Prostate gland (tissue), 2 donors: ENCODE data around the gene SMIM36. TPM values are rescaled to one million over a fixed set of nuclear protein-coding genes. Genes with fewer than 3 reads are reported as not detected.
"Not testable (repeated sequence)": the region's sequence is repeated elsewhere in the genome, so short reads cannot be mapped to it uniquely, and the experiment has no call there.

ENCODE experiments used
- DNase-seq: peaks from one replicate; pipeline ENCODE4 v3.0.0-alpha.2; 2019; ENCODE audit warnings: low spot score
- H3K27ac ChIP-seq, 2 donors: fragments of 200-600 bp; sonication (generic); 2 replicates each; pipeline ENCODE4 v1.5.1; 2017 to 2019
- H3K27me3 ChIP-seq: fragments of 200-600 bp; sonication (generic); replicated peaks from 2 replicates; pipeline ENCODE4 v1.5.1; 2019; ENCODE audit not compliant: insufficient read depth
- H3K36me3 ChIP-seq, 2 donors: fragments of 200-600 bp; sonication (generic); 1 replicate in 1 of 2; 2 replicates in 1 of 2; pipeline versions ENCODE4 v1.5.1 to v1.8.1; 2017 to 2019
- H3K4me1 ChIP-seq: fragments of 200-600 bp; sonication (generic); replicated peaks from 2 replicates; pipeline ENCODE4 v1.5.1; 2019
- H3K4me3 ChIP-seq, 2 donors: fragments of 200-600 bp; sonication (generic); 2 replicates each; pipeline ENCODE4 v1.5.1; 2017 to 2019
- H3K9me3 ChIP-seq: fragments of 200-600 bp; sonication (generic); 2 replicates; pipeline ENCODE4 v1.5.1; 2017
- CTCF ChIP-seq, 4 experiments: fragments of 200-600 bp in 2 of 4; fragments of 450-650 bp in 2 of 4; sonication (generic) in 2 of 4; IDR thresholded peaks; 1 replicate in 3 of 4; 2 replicates in 1 of 4; pipeline ENCODE4 v1.5.1; 2016 to 2019; ENCODE audit warnings: antibody characterized with exemption in 4 of 4, mild to moderate bottlenecking in 2 of 4, moderate library complexity in 2 of 4
- POLR2A ChIP-seq: fragments of 450-650 bp; IDR thresholded peaks from one replicate; pipeline ENCODE4 v1.6.1; 2016; ENCODE audit warnings: antibody characterized with exemption, mild to moderate bottlenecking
- POLR2AphosphoS5 ChIP-seq: sonication (generic); formaldehyde crosslinking; IDR thresholded peaks from one replicate; pipeline ENCODE4 v1.6.1; 2017; ENCODE audit warnings: antibody characterized with exemption
- WGBS: methylation state at CpG from one replicate; pipeline ENCODE4 v1.1.5; 2018; 5-methylcytosine and 5-hydroxymethylcytosine counted together
- intact Hi-C: fragments of 100-400 bp; cut with DNase I; formaldehyde crosslinking; loops from one replicate; pipeline ENCODE4 v1.14.2; 2022
- total RNA-seq, 2 donors: library from RNA; depleted of rRNA; stranded (reverse); fragments of >200 nt; gene quantifications; one replicate each; pipeline ENCODE4 v1.1.0, GENCODE V29; 2016

Gene SMIM36
- total RNA-seq, 2 donors from 2014 or later: not detected

GRCh38 chr17:55427587-55427882, 83.7 kb downstream of the SMIM36 start:
- no peak for DNase-seq
- Histone ChIP-seq H3K4me3 (no peak overlapping the region), H3K9me3 (no peaks in the 10 kb centered on the region), H3K27me3 (no peaks in the 10 kb centered on the region), H3K36me3 (no peaks in the 10 kb centered on the region), H3K27ac (no peak overlapping the region), H3K4me1 (peaks cover 2% of the 10 kb centered on the region)
- 94% methylated on average over 2 of the region's 2 CpGs for WGBS
- intact Hi-C loops: no loop called here
- TF ChIP-seq POLR2A: no peak
- no peak for TF ChIP-seq CTCF (IDR thresholded peaks at IDR 0.05)
- no peak for TF ChIP-seq POLR2AphosphoS5

GRCh38 chr17:55426851-55427586, 84.2 kb downstream of the SMIM36 start:
- no peaks in the 10 kb centered on the region for H3K27me3 ChIP-seq
- TF ChIP-seq POLR2AphosphoS5 (no peak), CTCF (IDR thresholded peaks at IDR 0.05) (no peak), POLR2A (no peak)
- no peaks in the 10 kb centered on the region for H3K9me3 ChIP-seq
- intact Hi-C loops: no loop called here
- no peak overlapping the region for H3K27ac ChIP-seq
- no peak overlapping the region for H3K4me3 ChIP-seq
- no peaks in the 10 kb centered on the region for H3K36me3 ChIP-seq
- DNase-seq: no peak
- H3K4me1 ChIP-seq: no peaks in the 10 kb centered on the region
- 84% methylated on average over 2 of the region's 2 CpGs for WGBS

GRCh38 chr17:55424893-55425540, 86.2 kb downstream of the SMIM36 start:
- Histone ChIP-seq H3K4me1 (no peaks in the 10 kb centered on the region), H3K27me3 (no peaks in the 10 kb centered on the region), H3K9me3 (no peaks in the 10 kb centered on the region), H3K4me3 (no peak overlapping the region), H3K27ac (no peak overlapping the region), H3K36me3 (no peaks in the 10 kb centered on the region)
- TF ChIP-seq POLR2AphosphoS5 (no peak), CTCF (IDR thresholded peaks at IDR 0.05) (no peak), POLR2A (no peak)
- DNase-seq: no peak
- intact Hi-C loops: loop anchor here (5.0 kb wide), 1 partner anchor 67 kb away; no protein-coding TSS in a partner anchor
- WGBS: 47% methylated on average over 4 of the region's 4 CpGs

- Histone ChIP-seq H3K27me3 (no peaks in the 10 kb centered on the region), H3K4me3 (no peak overlapping the region), H3K36me3 (no peaks in the 10 kb centered on the region), H3K9me3 (no peaks in the 10 kb centered on the region), H3K4me1 (no peaks in the 10 kb centered on the region), H3K27ac (no peak overlapping the region)
- TF ChIP-seq CTCF (IDR thresholded peaks at IDR 0.05) (no peak), POLR2A (no peak), POLR2AphosphoS5 (no peak)
- intact Hi-C loops: loop anchor here (5.0 kb wide), 1 partner anchor 69 kb away; no protein-coding TSS in a partner anchor
- WGBS: 73% methylated on average over 3 of the region's 3 CpGs
- DNase-seq: no peak
Measured at GRCh38 chr17:55423535-55423934, 87.7 kb downstream of the SMIM36 start.

- intact Hi-C loops: loop anchor here (5.0 kb wide), 1 partner anchor 70 kb away; no protein-coding TSS in a partner anchor
- WGBS: 78% methylated on average over 6 of the region's 6 CpGs
- not testable (repeated sequence) for H3K4me1 ChIP-seq, H3K27ac ChIP-seq, H3K4me3 ChIP-seq, H3K27me3 ChIP-seq, H3K9me3 ChIP-seq, DNase-seq, H3K36me3 ChIP-seq
Measured at GRCh38 chr17:55422828-55423164, 88.5 kb downstream of the SMIM36 start.
